Renal cortical epithelial cell (primary cell): ENCODE results near the gene YWHAE. TPM values are rescaled to one million over a fixed set of nuclear protein-coding genes. Genes with fewer than 3 reads are reported as not detected.
"Not testable (repeated sequence)": the region's sequence is repeated elsewhere in the genome, so short reads cannot be mapped to it uniquely, and the experiment has no call there.

Experiments
- DNase-seq: peaks from one replicate; pipeline ENCODE4 v3.0.0-alpha.2; 2011; ENCODE audit warnings: low read depth
- total RNA-seq: library from RNA; depleted of rRNA; stranded (reverse); fragments of >200 nt; gene quantifications from 2 replicates; pipeline ENCODE4 v1.2.3, GENCODE V29; 2014

The YWHAE gene
- total RNA-seq, 1 donor from 2014 or later: 1,023 TPM

GRCh38 chr17:1373707-1374237 lies 26.2 kb downstream of the YWHAE start:
- DNase-seq: no peak

GRCh38 chr17:1372618-1373017 lies 27.4 kb downstream of the YWHAE start:
- no peak for DNase-seq

GRCh38 chr17:1371893-1372590 lies 28.0 kb downstream of the YWHAE start:
- no peak for DNase-seq

- no peak for DNase-seq
Measured at GRCh38 chr17:1368588-1368987, 31.4 kb downstream of the YWHAE start.

GRCh38 chr17:1367351-1367745 lies 32.7 kb downstream of the YWHAE start:
- peak; percentile 32 for DNase-seq

GRCh38 chr17:1366234-1366633 lies 33.8 kb downstream of the YWHAE start:
- DNase-seq: no peak

GRCh38 chr17:1365445-1366039 lies 34.5 kb downstream of the YWHAE start:
- DNase-seq: peak; percentile 74

- DNase-seq: no peak
Measured at GRCh38 chr17:1362964-1363363, 37.1 kb downstream of the YWHAE start.

- no peak for DNase-seq
Measured at GRCh38 chr17:1362065-1362848, 37.8 kb downstream of the YWHAE start.

GRCh38 chr17:1360975-1361374 lies 39.0 kb downstream of the YWHAE start:
- no peak for DNase-seq

GRCh38 chr17:1360315-1360714 lies 39.7 kb downstream of the YWHAE start:
- DNase-seq: not testable (repeated sequence)

GRCh38 chr17:1354030-1354429 lies 46.0 kb downstream of the YWHAE start:
- DNase-seq: no peak

- DNase-seq: not testable (repeated sequence)
Measured at GRCh38 chr17:1352530-1352929, 47.5 kb downstream of the YWHAE start.

- DNase-seq: no peak
Measured at GRCh38 chr17:1351971-1352370, 48.1 kb downstream of the YWHAE start.

- no peak for DNase-seq
Measured at GRCh38 chr17:1351275-1351674, 48.7 kb downstream of the YWHAE start.

GRCh38 chr17:1347589-1348323 lies 52.3 kb downstream of the YWHAE start:
- DNase-seq: peak; percentile 44

GRCh38 chr17:1344521-1344920 lies 55.5 kb downstream of the YWHAE start:
- no peak for DNase-seq

- no peak for DNase-seq
Measured at GRCh38 chr17:1343554-1343953, 56.5 kb downstream of the YWHAE start.

- no peak for DNase-seq
Measured at GRCh38 chr17:1340371-1340770, 59.7 kb downstream of the YWHAE start.

GRCh38 chr17:1331708-1332107 lies 68.3 kb downstream of the YWHAE start:
- no peak for DNase-seq

GRCh38 chr17:1329745-1330343 lies 70.2 kb downstream of the YWHAE start:
- no peak for DNase-seq

- no peak for DNase-seq
Measured at GRCh38 chr17:1328437-1328836, 71.6 kb downstream of the YWHAE start.
